ENCODE data around the gene PRSS50.

- TF ChIP-seq CTCF (IDR thresholded peaks at IDR 0.05) (no peak), POLR2A (IDR thresholded peaks at IDR 0.05) (no peak), POLR2AphosphoS5 (IDR thresholded peaks at IDR 0.05) (no peak)
Observed at GRCh38 chr3:46676601-46677410, 40.9 kb downstream of the PRSS50 start.

All from sigmoid colon (tissue), 4 donors.